GM21447 (cell line): ENCODE measurements around the gene PSMD6.

Experiments
- ATAC-seq: cut with Tn5 transposase; IDR thresholded peaks from one replicate; pipeline ENCODE4 v1.9.1; 2021; ENCODE audit not compliant: unreplicated experiment

Gene PSMD6

GRCh38 chr3:64046996-64047594 is 23.8 kb upstream of the PSMD6 start:
- no peak for ATAC-seq

- no peak for ATAC-seq
Observed at GRCh38 chr3:64046592-64046991, 23.3 kb upstream of the PSMD6 start.

GRCh38 chr3:64042952-64043351 is 19.7 kb upstream of the PSMD6 start:
- no peak for ATAC-seq

- no peak for ATAC-seq
Observed at GRCh38 chr3:64039981-64040733, 16.9 kb upstream of the PSMD6 start.

GRCh38 chr3:64039332-64039731 is 16.0 kb upstream of the PSMD6 start:
- ATAC-seq: no peak

- no peak for ATAC-seq
Observed at GRCh38 chr3:64038253-64038767, 15.0 kb upstream of the PSMD6 start.

GRCh38 chr3:64037084-64037483 is 13.8 kb upstream of the PSMD6 start:
- ATAC-seq: no peak

- ATAC-seq: no peak
Observed at GRCh38 chr3:64033069-64033468, 9.8 kb upstream of the PSMD6 start.

GRCh38 chr3:64031540-64032508 is 8.5 kb upstream of the PSMD6 start:
- ATAC-seq: no peak

- ATAC-seq: peak; percentile 94
Observed at GRCh38 chr3:64030741-64031140, 7.4 kb upstream of the PSMD6 start.

- ATAC-seq: no peak
Observed at GRCh38 chr3:64029287-64029686, 6.0 kb upstream of the PSMD6 start.

- no peak for ATAC-seq
Observed at GRCh38 chr3:64028754-64029153, 5.5 kb upstream of the PSMD6 start.

- ATAC-seq: no peak
Observed at GRCh38 chr3:64027658-64028057, 4.4 kb upstream of the PSMD6 start.

- no peak for ATAC-seq
Observed at GRCh38 chr3:64026346-64026745, 3.1 kb upstream of the PSMD6 start.

GRCh38 chr3:64023861-64024223 is 548 bp upstream of the PSMD6 start:
- no peak for ATAC-seq

- no peak for ATAC-seq
Observed at GRCh38 chr3:64022451-64023186, 675 bp downstream of the PSMD6 start.

- no peak for ATAC-seq
Observed at GRCh38 chr3:64021922-64022321, 1.4 kb downstream of the PSMD6 start.

- no peak for ATAC-seq
Observed at GRCh38 chr3:64019879-64020278, 3.4 kb downstream of the PSMD6 start.

GRCh38 chr3:64019271-64019670 is 4.0 kb downstream of the PSMD6 start:
- ATAC-seq: no peak

- ATAC-seq: no peak
Observed at GRCh38 chr3:64016941-64017620, 6.2 kb downstream of the PSMD6 start.
